Endothelial cell (in vitro differentiated cells): ENCODE data around the gene CACNA2D3. TPM values are rescaled to one million over a fixed set of nuclear protein-coding genes. Genes with fewer than 3 reads are reported as not detected.

Experiments used
- DNase-seq: peaks from one replicate; pipeline ENCODE4 v3.0.0; 2021; ENCODE audit warnings: low spot score
- H3K27ac Mint-ChIP-seq: one replicate; pipeline ENCODE4 v1.8.0; 2021; ENCODE audit warnings: mixed read lengths, inconsistent platforms; ENCODE audit not compliant: unreplicated experiment
- H3K27me3 Mint-ChIP-seq: one replicate; pipeline ENCODE4 v1.8.0; 2021; ENCODE audit warnings: mild to moderate bottlenecking, moderate library complexity, mixed read lengths, inconsistent platforms; ENCODE audit not compliant: unreplicated experiment
- H3K36me3 Mint-ChIP-seq: one replicate; pipeline ENCODE4 v1.8.0; 2021; ENCODE audit warnings: mild to moderate bottlenecking, low read depth, mixed read lengths, inconsistent platforms; ENCODE audit not compliant: unreplicated experiment
- H3K4me1 Mint-ChIP-seq: one replicate; pipeline ENCODE4 v1.8.0; 2021; ENCODE audit warnings: mild to moderate bottlenecking, mixed read lengths, inconsistent platforms; ENCODE audit not compliant: unreplicated experiment
- H3K4me3 Mint-ChIP-seq: one replicate; pipeline ENCODE4 v1.8.0; 2021; ENCODE audit warnings: mild to moderate bottlenecking, mixed read lengths, inconsistent platforms; ENCODE audit not compliant: unreplicated experiment
- H3K9me3 Mint-ChIP-seq: one replicate; pipeline ENCODE4 v1.8.0; 2021; ENCODE audit warnings: mixed read lengths, inconsistent platforms; ENCODE audit not compliant: unreplicated experiment
- total RNA-seq: library from RNA; stranded (reverse); fragmentation: NEBNext Ultra II Directional; extraction: Animal tissue kit (Norgen Biotek cat#: 25700); gene quantifications from one replicate; pipeline ENCODE4 v1.2.1, GENCODE V29; 2021; ENCODE audit not compliant: unreplicated experiment
- TF ChIP-seq, protein P1 (sequence below): fragments of 200-600 bp; sonication (generic); IDR thresholded peaks from one replicate; pipeline ENCODE4 v1.5.0; 2021; ENCODE audit warnings: antibody characterized with exemption; ENCODE audit not compliant: unreplicated experiment

CACNA2D3 gene
- total RNA-seq, 1 donor from 2014 or later: 0.46 TPM

DNA sequence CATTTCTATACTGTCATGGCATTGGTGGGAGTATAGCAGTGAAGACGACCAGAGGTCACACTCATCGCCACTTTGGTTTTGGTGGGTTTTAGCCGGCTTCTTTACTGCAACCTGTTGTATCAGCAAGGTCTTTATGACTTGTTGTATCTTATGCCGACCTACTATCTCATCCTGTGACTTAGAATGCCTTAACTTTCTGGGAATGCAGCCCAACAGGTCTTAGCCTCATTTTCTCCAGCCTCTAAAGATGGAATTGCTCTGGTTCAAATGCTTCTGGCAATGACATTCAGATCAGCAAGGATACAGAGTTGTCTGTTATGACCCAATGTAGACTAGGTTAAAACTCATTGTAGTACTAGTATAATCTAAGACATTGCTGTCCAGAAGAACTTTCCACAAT lies 860.5 kb downstream of the CACNA2D3 start:
- H3K27me3 Mint-ChIP-seq: no peaks in the 10 kb centered on the region
- TF ChIP-seq, protein P1, sequence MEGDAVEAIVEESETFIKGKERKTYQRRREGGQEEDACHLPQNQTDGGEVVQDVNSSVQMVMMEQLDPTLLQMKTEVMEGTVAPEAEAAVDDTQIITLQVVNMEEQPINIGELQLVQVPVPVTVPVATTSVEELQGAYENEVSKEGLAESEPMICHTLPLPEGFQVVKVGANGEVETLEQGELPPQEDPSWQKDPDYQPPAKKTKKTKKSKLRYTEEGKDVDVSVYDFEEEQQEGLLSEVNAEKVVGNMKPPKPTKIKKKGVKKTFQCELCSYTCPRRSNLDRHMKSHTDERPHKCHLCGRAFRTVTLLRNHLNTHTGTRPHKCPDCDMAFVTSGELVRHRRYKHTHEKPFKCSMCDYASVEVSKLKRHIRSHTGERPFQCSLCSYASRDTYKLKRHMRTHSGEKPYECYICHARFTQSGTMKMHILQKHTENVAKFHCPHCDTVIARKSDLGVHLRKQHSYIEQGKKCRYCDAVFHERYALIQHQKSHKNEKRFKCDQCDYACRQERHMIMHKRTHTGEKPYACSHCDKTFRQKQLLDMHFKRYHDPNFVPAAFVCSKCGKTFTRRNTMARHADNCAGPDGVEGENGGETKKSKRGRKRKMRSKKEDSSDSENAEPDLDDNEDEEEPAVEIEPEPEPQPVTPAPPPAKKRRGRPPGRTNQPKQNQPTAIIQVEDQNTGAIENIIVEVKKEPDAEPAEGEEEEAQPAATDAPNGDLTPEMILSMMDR: no peak
- H3K4me3 Mint-ChIP-seq: no peak overlapping the region
- H3K36me3 Mint-ChIP-seq: no peaks in the 10 kb centered on the region
- peaks cover 14% of the 10 kb centered on the region for H3K4me1 Mint-ChIP-seq
- H3K27ac Mint-ChIP-seq: no peak overlapping the region
- no peaks in the 10 kb centered on the region for H3K9me3 Mint-ChIP-seq
- DNase-seq: no peak

DNA sequence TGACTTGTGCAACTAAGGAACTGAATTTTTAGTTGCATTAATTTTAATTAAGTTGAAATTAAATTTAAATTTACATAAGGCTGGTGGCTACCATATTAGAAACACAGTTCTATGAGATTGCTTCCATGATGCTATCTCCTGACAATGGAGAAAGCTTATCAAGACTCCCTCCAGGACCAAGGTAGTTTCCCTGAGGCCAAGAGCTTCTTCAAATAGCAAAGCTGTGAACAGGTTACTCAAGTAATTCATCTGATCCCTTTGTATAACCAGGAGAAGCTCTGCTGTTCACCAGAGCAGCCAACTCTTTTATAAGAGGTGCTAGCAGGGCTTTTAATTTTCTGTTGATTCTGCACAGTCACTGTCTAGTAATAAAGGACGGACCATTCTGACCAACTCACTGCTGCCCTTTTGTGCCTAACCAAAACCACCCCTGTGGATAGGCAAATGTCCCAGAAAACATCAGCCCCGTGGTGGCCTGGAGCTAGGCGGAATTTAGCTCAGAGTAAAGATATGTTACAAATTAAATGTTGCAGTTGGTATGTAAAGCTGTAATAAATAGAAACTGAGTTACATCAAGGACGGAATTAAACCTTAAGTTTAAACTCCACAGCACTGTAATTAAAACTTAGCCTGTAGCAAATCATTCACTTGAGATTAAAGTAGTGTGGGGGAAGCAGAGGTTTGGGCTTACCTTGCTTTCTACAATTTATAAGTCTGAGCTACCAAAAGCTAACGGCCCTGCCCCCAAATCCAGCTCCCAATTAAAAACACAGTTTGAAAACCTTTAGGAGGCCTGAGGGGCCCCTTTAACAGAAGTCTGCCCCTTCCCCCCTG lies 861.1 kb downstream of the CACNA2D3 start:
- Mint-ChIP-seq H3K27me3 (no peaks in the 10 kb centered on the region), H3K4me1 (peaks cover 20% of the 10 kb centered on the region), H3K27ac (no peak overlapping the region), H3K36me3 (no peaks in the 10 kb centered on the region), H3K4me3 (no peak overlapping the region), H3K9me3 (no peaks in the 10 kb centered on the region)
- no peak for DNase-seq
- TF ChIP-seq, protein P1: no peak

DNA sequence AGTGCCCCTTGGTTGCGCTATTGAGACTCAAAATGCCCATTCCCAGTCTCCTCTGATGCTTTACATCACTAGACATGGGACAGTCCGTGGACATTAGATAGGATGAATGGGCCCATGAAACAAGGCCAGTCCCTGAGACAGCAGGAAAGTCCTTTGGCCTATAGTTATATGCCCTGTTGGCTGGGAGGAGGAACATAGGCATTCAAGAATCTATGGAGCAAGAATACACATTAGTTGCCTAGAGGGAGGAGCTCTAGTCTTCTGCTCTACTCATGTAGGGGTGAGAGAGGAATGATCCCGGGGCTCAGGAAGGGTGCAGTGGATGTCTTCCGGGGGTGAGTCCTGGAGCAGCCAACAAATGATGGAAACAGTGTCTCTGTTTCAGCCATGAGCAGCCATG lies 863.5 kb downstream of the CACNA2D3 start:
- Mint-ChIP-seq H3K36me3 (no peaks in the 10 kb centered on the region), H3K9me3 (no peaks in the 10 kb centered on the region), H3K4me3 (no peak overlapping the region), H3K27ac (peak overlapping the region; percentile 25), H3K4me1 (peaks cover 26% of the 10 kb centered on the region), H3K27me3 (no peaks in the 10 kb centered on the region)
- no peak for DNase-seq
- TF ChIP-seq, protein P1: no peak

DNA sequence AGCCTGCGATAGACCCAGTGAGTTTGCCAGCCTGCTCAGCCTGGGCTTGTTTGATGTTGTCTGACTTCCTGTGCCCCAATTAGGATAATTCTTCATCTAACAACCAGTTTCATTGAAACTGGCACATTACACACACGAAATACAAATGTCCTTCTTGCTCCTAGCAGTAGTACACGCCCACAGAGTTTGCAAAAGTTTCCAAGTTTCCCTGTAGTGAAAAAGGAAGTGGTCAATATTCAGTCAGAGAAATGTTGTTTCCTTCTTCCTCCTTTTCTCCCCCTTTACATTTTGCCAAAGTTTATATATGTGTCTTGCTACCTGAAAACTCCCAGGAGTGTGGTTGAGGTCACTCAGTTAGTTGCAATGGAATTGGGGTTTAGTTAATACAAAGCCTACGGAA lies 863.9 kb downstream of the CACNA2D3 start:
- H3K27me3 Mint-ChIP-seq: no peaks in the 10 kb centered on the region
- H3K36me3 Mint-ChIP-seq: no peaks in the 10 kb centered on the region
- no peak overlapping the region for H3K4me3 Mint-ChIP-seq
- peak overlapping the region; percentile 25 for H3K27ac Mint-ChIP-seq
- TF ChIP-seq, protein P1: no peak
- no peaks in the 10 kb centered on the region for H3K9me3 Mint-ChIP-seq
- DNase-seq: no peak
- H3K4me1 Mint-ChIP-seq: peaks cover 26% of the 10 kb centered on the region

DNA sequence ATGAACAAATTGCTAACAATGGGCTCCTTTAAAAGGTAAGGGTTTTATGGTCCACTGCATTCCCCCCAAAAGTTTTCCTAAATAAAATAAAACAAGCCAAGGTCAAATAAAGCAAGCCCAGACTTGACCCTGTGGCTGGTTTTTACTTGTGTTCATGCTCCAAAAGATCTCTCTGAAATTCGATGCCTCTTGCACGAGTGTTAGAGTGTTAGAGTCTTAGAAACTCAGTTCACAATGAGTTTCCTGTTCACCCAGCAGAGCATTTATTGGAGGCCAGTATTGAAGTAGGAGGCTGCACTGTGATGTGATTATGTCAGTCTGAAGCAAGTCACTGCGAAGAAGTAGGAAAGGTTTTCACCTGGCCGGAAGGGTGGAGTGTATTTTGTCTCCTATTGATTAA lies 865.4 kb downstream of the CACNA2D3 start:
- no peak overlapping the region for H3K4me3 Mint-ChIP-seq
- DNase-seq: no peak
- no peak overlapping the region for H3K27ac Mint-ChIP-seq
- H3K27me3 Mint-ChIP-seq: no peaks in the 10 kb centered on the region
- H3K9me3 Mint-ChIP-seq: no peaks in the 10 kb centered on the region
- TF ChIP-seq, protein P1: no peak
- H3K36me3 Mint-ChIP-seq: no peaks in the 10 kb centered on the region
- H3K4me1 Mint-ChIP-seq: peaks cover 26% of the 10 kb centered on the region
